Activated CD8-positive, alpha-beta T cell treated with anti-CD3 and anti-CD28 coated beads, Interleukin-2, amount 10 ng/mL, durations not matched to agents 7 days and 5 days (primary cell): ENCODE data around the gene COX6B1. TPM values are rescaled to one million over a fixed set of nuclear protein-coding genes. Genes with fewer than 3 reads are reported as not detected.
A peak's percentile ranks its signal among the peaks of the same experiment; 100 is the strongest.
"Not testable (repeated sequence)": the region's sequence is repeated elsewhere in the genome, so short reads cannot be mapped to it uniquely, and the experiment has no call there.

ENCODE experiments used
- ATAC-seq: fragments of 150-1000 bp; cut with Tn5 transposase; one replicate; pipeline ENCODE4 v1.10.0; 2021; ENCODE audit warnings: moderate library complexity
- CTCF ChIA-PET: fragments of 350-600 bp; sonication (Branson Sonifier 250); formaldehyde crosslinking; loops from one replicate; lab custom pipeline; 2021; ENCODE audit warnings: antibody characterized with exemption; lab: Charles Lee
- POLR2A ChIA-PET: fragments of 350-600 bp; sonication (Branson Sonifier 250); formaldehyde crosslinking; loops from one replicate; lab custom pipeline; 2021; ENCODE audit warnings: antibody characterized with exemption; lab: Charles Lee
- DNase-seq: peaks from one replicate; pipeline ENCODE4 v3.0.0-alpha.2; 2020
- H3K27ac Mint-ChIP-seq: one replicate; pipeline ENCODE4 v1.8.0; 2021; ENCODE audit warnings: mild to moderate bottlenecking, mixed read lengths
- H3K27me3 Mint-ChIP-seq: one replicate; pipeline ENCODE4 v1.8.0; 2021; ENCODE audit warnings: low read depth, mixed read lengths
- H3K36me3 Mint-ChIP-seq: one replicate; pipeline ENCODE4 v1.8.0; 2021; ENCODE audit warnings: low read depth, mixed read lengths
- H3K4me1 Mint-ChIP-seq: one replicate; pipeline ENCODE4 v1.8.0; 2021; ENCODE audit warnings: low read depth, mixed read lengths
- H3K4me3 Mint-ChIP-seq: one replicate; pipeline ENCODE4 v1.8.0; 2021; ENCODE audit warnings: mild to moderate bottlenecking, mixed read lengths
- H3K9me3 Mint-ChIP-seq: one replicate; pipeline ENCODE4 v1.8.0; 2022; ENCODE audit warnings: mixed read lengths; ENCODE audit not compliant: insufficient read depth
- total RNA-seq, 2 experiments: library from RNA; stranded (reverse); gene quantifications; one replicate each; pipeline ENCODE4 v1.2.3, GENCODE V29; 2021

The COX6B1 gene
- total RNA-seq, 2 experiments from 2014 or later = 471 to 518 TPM

- Mint-ChIP-seq H3K27me3 (no peaks in the 10 kb centered on the region), H3K36me3 (peaks cover 14% of the 10 kb centered on the region), H3K4me3 (peak overlapping the region; percentile 78), H3K27ac (peak overlapping the region; percentile 45), H3K4me1 (peaks cover 63% of the 10 kb centered on the region), H3K9me3 (no peaks in the 10 kb centered on the region)
- DNase-seq = no peak
- ATAC-seq = no peak
- ChIA-PET POLR2A (no interaction called here), CTCF (interaction anchor here (1.1 kb wide), 1 partner anchor 12 kb away, joined by 3 read pairs; no protein-coding TSS in a partner anchor)
Observed at GRCh38 chr19:35645680-35646511, 2.2 kb upstream of the COX6B1 start.

- CTCF ChIA-PET = no interaction called here
- Mint-ChIP-seq H3K4me1 (peaks cover 35% of the 10 kb centered on the region), H3K4me3 (no peak overlapping the region), H3K27ac (no peak overlapping the region), H3K36me3 (peaks cover 37% of the 10 kb centered on the region), H3K9me3 (no peaks in the 10 kb centered on the region), H3K27me3 (no peaks in the 10 kb centered on the region)
- ATAC-seq (no peak), DNase-seq (no peak)
- POLR2A ChIA-PET = no interaction called here
Observed at GRCh38 chr19:35650581-35650980, 2.5 kb downstream of the COX6B1 start.

- POLR2A ChIA-PET, H3K9me3 Mint-ChIP-seq, H3K27me3 Mint-ChIP-seq, H3K4me3 Mint-ChIP-seq, H3K27ac Mint-ChIP-seq, DNase-seq, ATAC-seq, CTCF ChIA-PET: not testable (repeated sequence)
- Mint-ChIP-seq H3K36me3 (peaks cover 50% of the 10 kb centered on the region), H3K4me1 (peaks cover 17% of the 10 kb centered on the region)
Observed at GRCh38 chr19:35654828-35655227, 6.7 kb downstream of the COX6B1 start.

GRCh38 chr19:35655600-35655999 is 7.5 kb downstream of the COX6B1 start:
- H3K27me3 Mint-ChIP-seq = no peaks in the 10 kb centered on the region
- H3K9me3 Mint-ChIP-seq = no peaks in the 10 kb centered on the region
- ChIA-PET CTCF (interaction anchor here (0.7 kb wide), 1 partner anchor 47 kb away, joined by 4 read pairs; no protein-coding TSS in a partner anchor), POLR2A (no interaction called here)
- DNase-seq = no peak
- no peak for ATAC-seq
- no peak overlapping the region for H3K27ac Mint-ChIP-seq
- peaks cover 10% of the 10 kb centered on the region for H3K4me1 Mint-ChIP-seq
- peaks cover 50% of the 10 kb centered on the region for H3K36me3 Mint-ChIP-seq
- H3K4me3 Mint-ChIP-seq = no peak overlapping the region

GRCh38 chr19:35656700-35657099 is 8.6 kb downstream of the COX6B1 start:
- POLR2A ChIA-PET = interaction anchor here (2.0 kb wide), 1 partner anchor 8 kb away, joined by 8 read pairs; the partner anchor contains the start of gene COX6B1
- H3K4me1 Mint-ChIP-seq = peaks cover 2% of the 10 kb centered on the region
- H3K36me3 Mint-ChIP-seq = peaks cover 48% of the 10 kb centered on the region
- no peaks in the 10 kb centered on the region for H3K9me3 Mint-ChIP-seq
- no peak for DNase-seq
- CTCF ChIA-PET = interaction anchor here (0.8 to 1.4 kb wide), 3 partner anchors 9 to 36 kb away, joined by 3 to 4 read pairs (median 4); partner anchors contain the start of gene COX6B1
- H3K27me3 Mint-ChIP-seq = no peaks in the 10 kb centered on the region
- no peak for ATAC-seq
- H3K27ac Mint-ChIP-seq = no peak overlapping the region
- no peak overlapping the region for H3K4me3 Mint-ChIP-seq

GRCh38 chr19:35657904-35658700 is 10.0 kb downstream of the COX6B1 start:
- Mint-ChIP-seq H3K4me1 (peaks cover 2% of the 10 kb centered on the region), H3K27me3 (no peaks in the 10 kb centered on the region), H3K4me3 (no peak overlapping the region), H3K27ac (no peak overlapping the region), H3K9me3 (no peaks in the 10 kb centered on the region), H3K36me3 (peaks cover 47% of the 10 kb centered on the region)
- ChIA-PET POLR2A (interaction anchor here (2.0 kb wide), 1 partner anchor 10 kb away, joined by 8 read pairs; the partner anchor contains the start of gene COX6B1), CTCF (interaction anchor here (1.1 to 1.4 kb wide), 2 partner anchors 13 to 14 kb away, joined by 3 to 4 read pairs; no protein-coding TSS in a partner anchor)
- peak; percentile 60 for ATAC-seq
- no peak for DNase-seq

GRCh38 chr19:35661995-35662340 is 13.8 kb downstream of the COX6B1 start:
- CTCF ChIA-PET = interaction anchor here (0.7 kb wide), 1 partner anchor 14 kb away, joined by 3 read pairs; the partner anchor contains the start of gene COX6B1
- no peaks in the 10 kb centered on the region for H3K9me3 Mint-ChIP-seq
- DNase-seq = no peak
- peaks cover 31% of the 10 kb centered on the region for H3K36me3 Mint-ChIP-seq
- no peak for ATAC-seq
- H3K27ac Mint-ChIP-seq = no peak overlapping the region
- no peak overlapping the region for H3K4me3 Mint-ChIP-seq
- no peaks in the 10 kb centered on the region for H3K27me3 Mint-ChIP-seq
- POLR2A ChIA-PET = interaction anchor here (1.1 kb wide), 1 partner anchor 14 kb away, joined by 3 read pairs; the partner anchor contains the start of gene COX6B1
- H3K4me1 Mint-ChIP-seq = no peaks in the 10 kb centered on the region

GRCh38 chr19:35663981-35664380 is 15.9 kb downstream of the COX6B1 start:
- Mint-ChIP-seq H3K9me3 (no peaks in the 10 kb centered on the region), H3K4me1 (no peaks in the 10 kb centered on the region), H3K27ac (no peak overlapping the region), H3K4me3 (no peak overlapping the region), H3K27me3 (no peaks in the 10 kb centered on the region), H3K36me3 (peaks cover 17% of the 10 kb centered on the region)
- DNase-seq = no peak
- ATAC-seq = no peak
- ChIA-PET CTCF (no interaction called here), POLR2A (interaction anchor here (1.6 kb wide), 1 partner anchor 16 kb away, joined by 4 read pairs; the partner anchor contains the start of gene COX6B1)

- ChIA-PET POLR2A (interaction anchor here (1.6 kb wide), 1 partner anchor 17 kb away, joined by 4 read pairs; the partner anchor contains the start of gene COX6B1), CTCF (no interaction called here)
- ATAC-seq = no peak
- no peak for DNase-seq
- Mint-ChIP-seq H3K36me3 (peaks cover 12% of the 10 kb centered on the region), H3K4me1 (no peaks in the 10 kb centered on the region), H3K27ac (no peak overlapping the region), H3K4me3 (no peak overlapping the region), H3K9me3 (no peaks in the 10 kb centered on the region), H3K27me3 (peaks cover 6% of the 10 kb centered on the region)
Observed at GRCh38 chr19:35665157-35665556, 17.0 kb downstream of the COX6B1 start.

GRCh38 chr19:35665604-35666003 is 17.5 kb downstream of the COX6B1 start:
- no peaks in the 10 kb centered on the region for H3K4me1 Mint-ChIP-seq
- ChIA-PET CTCF (no interaction called here), POLR2A (no interaction called here)
- H3K27me3 Mint-ChIP-seq = peaks cover 7% of the 10 kb centered on the region
- peaks cover 12% of the 10 kb centered on the region for H3K36me3 Mint-ChIP-seq
- no peak for DNase-seq
- no peak overlapping the region for H3K27ac Mint-ChIP-seq
- H3K9me3 Mint-ChIP-seq = no peaks in the 10 kb centered on the region
- ATAC-seq = no peak
- H3K4me3 Mint-ChIP-seq = no peak overlapping the region

GRCh38 chr19:35666251-35666913 is 18.3 kb downstream of the COX6B1 start, which contains the start of gene UPK1A:
UPK1A (plus strand) TSS chr19:35666517; CDS start chr19:35666813, 296 bp downstream.
- ATAC-seq = no peak
- Mint-ChIP-seq H3K27me3 (peaks cover 8% of the 10 kb centered on the region), H3K4me3 (no peak within 1 kb of the TSS), H3K4me1 (no peaks in the 10 kb centered on the region), H3K9me3 (no peaks in the 10 kb centered on the region), H3K36me3 (peaks cover 8% of the 10 kb centered on the region), H3K27ac (no peak within 1 kb of the TSS)
- DNase-seq = no peak
- ChIA-PET CTCF (no interaction called here), POLR2A (no interaction called here)
